Hair follicular keratinocyte (primary cell): ENCODE data around the gene ROPN1. TPM values are rescaled to one million over a fixed set of nuclear protein-coding genes. Genes with fewer than 3 reads are reported as not detected.

ENCODE experiments used
- total RNA-seq: library from RNA; depleted of rRNA; stranded (reverse); fragments of >200 nt; gene quantifications from 2 replicates; pipeline ENCODE4 v1.2.3, GENCODE V29; 2015

Gene ROPN1
- total RNA-seq = not detected in 2 replicates

GRCh38 chr3:123991730-123992588 is at the start of gene ROPN1:
Gene ROPN1 (minus strand): TSS chr3:123992124. CDS start chr3:123980481, 11,643 bp downstream.

GRCh38 chr3:124033360-124034015 is 41.6 kb upstream of the ROPN1 start, which contains the start of gene KALRN:
Gene KALRN (plus strand): TSS chr3:124033369.

GRCh38 chr3:123960781-123961507 is 31.0 kb downstream of the ROPN1 start, which contains the start of gene CCDC14:
Gene CCDC14 (minus strand): TSS chr3:123961229. CDS start chr3:123961173, 56 bp downstream.

Other genes starting within 250 kb of the ROPN1 start
- gene MYLK, start 107.8 kb downstream of the ROPN1 start, total RNA-seq = 9.7 and 11.2 TPM in 2 replicates
- gene CCDC14, start 30.9 kb downstream of the ROPN1 start, total RNA-seq = 10.8 and 11.5 TPM in 2 replicates
- 0.87 and 2.0 TPM in 2 replicates for gene KALRN, start 41.2 kb upstream of the ROPN1 start, total RNA-seq